Ramos (cell line): Measurements from ENCODE around the gene FLNA.

Source experiments
- in situ Hi-C: fragments of 300-500 bp; cut with MboI; formaldehyde crosslinking; loops from one replicate; pipeline ENCODE4 v1.14.3; 2022; ENCODE audit warnings: low sequenced_read_pairs; ENCODE audit not compliant: unreplicated experiment

FLNA gene

GRCh38 chrX:154378059-154378798 is 3.8 kb upstream of the FLNA start:
- in situ Hi-C loops = no loop called here

- in situ Hi-C loops = no loop called here
Measured at GRCh38 chrX:154376774-154377173, 2.3 kb upstream of the FLNA start.

GRCh38 chrX:154375156-154375504 is 696 bp upstream of the FLNA start:
- in situ Hi-C loops = no loop called here

GRCh38 chrX:154373340-154374306 is 811 bp downstream of the FLNA start:
- in situ Hi-C loops = no loop called here

GRCh38 chrX:154372612-154373022 is 1.8 kb downstream of the FLNA start:
- in situ Hi-C loops = no loop called here

- in situ Hi-C loops = no loop called here
Measured at GRCh38 chrX:154371789-154372300, 2.6 kb downstream of the FLNA start.

GRCh38 chrX:154371017-154371788 is 3.2 kb downstream of the FLNA start:
- in situ Hi-C loops = no loop called here

GRCh38 chrX:154370300-154371016 is 4.0 kb downstream of the FLNA start:
- in situ Hi-C loops = no loop called here

DNA sequence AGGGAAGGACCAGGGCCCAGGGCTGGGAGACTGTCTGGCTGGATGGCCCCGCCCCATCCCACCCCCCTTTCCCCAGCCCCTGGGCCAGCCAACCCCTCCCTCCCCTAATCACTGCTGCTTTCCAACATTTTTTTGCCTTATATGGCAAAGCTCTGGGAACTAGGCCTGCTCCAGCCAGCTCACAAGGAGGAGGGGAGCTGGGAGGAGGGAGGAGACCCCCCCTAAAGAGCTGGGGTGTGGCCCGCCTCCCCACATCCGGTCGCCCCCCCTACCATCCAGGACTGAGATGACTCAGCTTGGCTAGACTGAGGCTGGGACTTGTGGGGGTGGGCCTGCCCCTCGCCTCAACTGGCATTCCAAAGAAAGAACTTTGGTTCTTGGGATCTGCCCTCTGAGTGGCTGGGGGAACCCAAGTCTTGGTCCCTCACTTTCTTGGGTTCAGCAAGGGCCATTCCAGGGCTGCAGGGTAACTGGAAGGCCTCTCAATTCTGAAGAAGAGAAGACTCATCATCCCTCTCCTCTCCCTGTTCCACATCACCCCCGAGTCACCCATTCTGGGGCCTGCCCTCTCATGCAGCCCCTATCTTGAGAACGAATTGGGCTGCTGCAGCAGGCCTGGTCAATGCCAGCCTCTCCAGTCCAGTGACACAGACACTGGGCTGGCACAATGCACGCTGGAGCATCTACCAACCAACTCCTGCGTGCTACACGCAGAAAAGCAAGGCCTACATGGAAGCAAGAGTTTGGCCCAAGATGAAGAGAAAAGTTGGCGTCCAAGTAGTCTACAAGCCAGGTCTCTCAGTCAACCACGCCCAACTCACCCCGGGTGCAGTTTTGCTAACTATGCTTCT is 4.8 kb downstream of the FLNA start:
- in situ Hi-C loops = no loop called here

GRCh38 chrX:154368630-154369448 is 5.6 kb downstream of the FLNA start:
- in situ Hi-C loops = no loop called here

DNA sequence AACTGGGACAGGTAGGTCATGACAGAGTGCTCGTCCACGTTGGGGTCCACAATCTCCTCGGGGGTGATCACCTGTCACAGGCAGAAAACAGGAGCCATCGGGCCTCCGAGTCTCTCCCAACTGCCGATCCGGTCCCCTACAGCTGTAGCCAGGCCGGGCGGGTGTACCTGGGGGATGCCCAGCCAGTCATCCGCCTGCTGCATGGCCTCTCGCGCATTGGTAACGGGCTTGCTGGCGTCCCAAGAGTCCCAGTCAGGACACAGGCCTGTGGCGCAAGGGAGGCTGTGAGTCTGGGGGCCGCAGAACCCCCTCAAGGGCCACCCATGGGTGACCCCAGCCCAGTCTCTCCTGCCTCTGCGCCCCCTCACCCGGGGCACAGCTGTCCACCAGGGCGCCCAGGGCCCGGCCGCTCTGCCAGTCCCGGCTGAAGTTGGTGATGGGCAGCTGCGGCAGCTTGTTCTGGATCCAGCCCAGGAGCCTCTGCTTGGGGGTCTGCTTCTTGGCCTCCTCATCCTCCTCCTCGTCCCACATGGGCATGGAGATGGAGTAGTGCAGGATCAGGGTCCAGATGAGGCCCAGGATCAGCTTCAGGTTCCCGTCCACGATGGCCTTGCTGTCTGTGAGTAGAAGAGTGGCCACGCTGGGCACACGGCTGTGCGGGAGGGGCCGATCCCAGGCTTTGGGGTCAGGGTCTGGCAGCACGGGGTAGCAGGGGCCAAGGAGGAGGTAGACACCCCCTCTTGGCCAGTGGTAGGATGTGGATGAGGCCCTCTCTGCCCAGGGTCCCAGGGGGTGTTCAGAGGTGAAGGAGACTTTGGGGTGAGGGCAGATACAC is 6.7 kb downstream of the FLNA start:
- in situ Hi-C loops = no loop called here

GRCh38 chrX:154366666-154367055 is 7.8 kb downstream of the FLNA start:
- in situ Hi-C loops = no loop called here

- in situ Hi-C loops = no loop called here
Measured at GRCh38 chrX:154365997-154366665, 8.3 kb downstream of the FLNA start.

- in situ Hi-C loops = no loop called here
Measured at GRCh38 chrX:154365052-154365600, 9.3 kb downstream of the FLNA start.

- in situ Hi-C loops = no loop called here
Measured at GRCh38 chrX:154363706-154364439, 10.6 kb downstream of the FLNA start.
